ENCODE data around the gene PPIC.

GRCh38 chr5:123068368-123068938, 31.9 kb upstream of the PPIC start:
- no peak for TF ChIP-seq EZH2 (optimal IDR thresholded peaks at IDR 0.05; ENCODE audit: low read depth, low read length)
- TF ChIP-seq CTCF (IDR thresholded peaks at IDR 0.05; ENCODE audit: low read length): no peak
- no peak for TF ChIP-seq EZH2phosphoT487 (IDR thresholded peaks at IDR 0.05; ENCODE audit: low read length)
